HL-60 (cell line): ENCODE data around the gene GALK2.
"Not testable (repeated sequence)": the region's sequence is repeated elsewhere in the genome, so short reads cannot be mapped to it uniquely, and the experiment has no call there.

Experiments
- DNase-seq, 2 experiments: peaks; one replicate each; pipeline ENCODE4 v3.0.0-alpha.2; 2010 to 2020; ENCODE audit warnings: low read depth in 1 of 2, low spot score in 1 of 2
- H3K27ac ChIP-seq: fragments of 250-450 bp; sonication (Bioruptor Pico); replicated peaks from 2 replicates; pipeline ENCODE4 v1.5.1; 2020; ENCODE audit warnings: mild to moderate bottlenecking, moderate library complexity
- H3K27me3 ChIP-seq: fragments of 250-450 bp; sonication (Bioruptor Pico); 2 replicates; pipeline ENCODE4 v1.5.1; 2021; ENCODE audit warnings: mild to moderate bottlenecking, moderate library complexity; ENCODE audit not compliant: insufficient read depth, poor library complexity, severe bottlenecking
- H3K4me3 ChIP-seq: replicated peaks from 2 replicates; pipeline ENCODE4 v1.5.1; 2011; ENCODE audit warnings: mild to moderate bottlenecking, control low read depth, low read length; ENCODE audit not compliant: insufficient read depth
- GABPA ChIP-seq: IDR thresholded peaks from 2 replicates; pipeline ENCODE4 v1.6.1; 2012; ENCODE audit warnings: low read depth
- POLR2AphosphoS5 ChIP-seq: IDR thresholded peaks from 2 replicates; pipeline ENCODE4 v1.6.1; 2012; ENCODE audit warnings: low read depth
- SPI1 ChIP-seq: IDR thresholded peaks from 2 replicates; pipeline ENCODE4 v1.6.1; 2012; ENCODE audit warnings: low read depth, mild to moderate bottlenecking, borderline replicate concordance
- TF ChIP-seq, protein P1 (sequence below): IDR thresholded peaks from one replicate; pipeline ENCODE4 v1.5.1; 2011; ENCODE audit warnings: low read length, control low read depth, inconsistent platforms; ENCODE audit not compliant: insufficient read depth
- TF ChIP-seq, protein P2 (sequence below): IDR thresholded peaks from 2 replicates; pipeline ENCODE4 v1.6.1; 2012; ENCODE audit warnings: low read depth; ENCODE audit not compliant: insufficient replicate concordance

Gene GALK2

DNA sequence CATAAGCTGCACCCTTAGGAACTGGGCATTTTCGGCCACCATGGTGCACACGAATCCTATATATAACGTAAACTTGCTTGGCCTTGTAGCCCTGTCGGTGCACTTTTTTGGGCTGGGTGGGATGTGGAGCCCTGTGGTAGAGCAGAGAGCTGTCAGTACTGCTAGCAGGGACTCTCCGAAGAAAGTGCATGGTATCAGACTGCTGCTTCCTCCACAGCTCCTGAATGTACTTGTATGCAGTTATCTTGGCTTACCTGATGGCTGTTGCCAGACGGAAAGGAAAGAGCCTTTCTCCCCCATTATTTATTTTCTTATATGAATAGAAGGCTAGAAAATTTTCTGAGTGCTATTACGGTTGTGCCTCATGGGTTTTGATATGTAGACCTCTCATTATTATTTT, 8.4 kb downstream of the GALK2 start:
- no peak overlapping the region for H3K27ac ChIP-seq
- H3K4me3 ChIP-seq, result no peak overlapping the region
- no peak for TF ChIP-seq POLR2AphosphoS5
- TF ChIP-seq, protein P1, sequence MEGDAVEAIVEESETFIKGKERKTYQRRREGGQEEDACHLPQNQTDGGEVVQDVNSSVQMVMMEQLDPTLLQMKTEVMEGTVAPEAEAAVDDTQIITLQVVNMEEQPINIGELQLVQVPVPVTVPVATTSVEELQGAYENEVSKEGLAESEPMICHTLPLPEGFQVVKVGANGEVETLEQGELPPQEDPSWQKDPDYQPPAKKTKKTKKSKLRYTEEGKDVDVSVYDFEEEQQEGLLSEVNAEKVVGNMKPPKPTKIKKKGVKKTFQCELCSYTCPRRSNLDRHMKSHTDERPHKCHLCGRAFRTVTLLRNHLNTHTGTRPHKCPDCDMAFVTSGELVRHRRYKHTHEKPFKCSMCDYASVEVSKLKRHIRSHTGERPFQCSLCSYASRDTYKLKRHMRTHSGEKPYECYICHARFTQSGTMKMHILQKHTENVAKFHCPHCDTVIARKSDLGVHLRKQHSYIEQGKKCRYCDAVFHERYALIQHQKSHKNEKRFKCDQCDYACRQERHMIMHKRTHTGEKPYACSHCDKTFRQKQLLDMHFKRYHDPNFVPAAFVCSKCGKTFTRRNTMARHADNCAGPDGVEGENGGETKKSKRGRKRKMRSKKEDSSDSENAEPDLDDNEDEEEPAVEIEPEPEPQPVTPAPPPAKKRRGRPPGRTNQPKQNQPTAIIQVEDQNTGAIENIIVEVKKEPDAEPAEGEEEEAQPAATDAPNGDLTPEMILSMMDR, result no peak
- TF ChIP-seq, protein P2, sequence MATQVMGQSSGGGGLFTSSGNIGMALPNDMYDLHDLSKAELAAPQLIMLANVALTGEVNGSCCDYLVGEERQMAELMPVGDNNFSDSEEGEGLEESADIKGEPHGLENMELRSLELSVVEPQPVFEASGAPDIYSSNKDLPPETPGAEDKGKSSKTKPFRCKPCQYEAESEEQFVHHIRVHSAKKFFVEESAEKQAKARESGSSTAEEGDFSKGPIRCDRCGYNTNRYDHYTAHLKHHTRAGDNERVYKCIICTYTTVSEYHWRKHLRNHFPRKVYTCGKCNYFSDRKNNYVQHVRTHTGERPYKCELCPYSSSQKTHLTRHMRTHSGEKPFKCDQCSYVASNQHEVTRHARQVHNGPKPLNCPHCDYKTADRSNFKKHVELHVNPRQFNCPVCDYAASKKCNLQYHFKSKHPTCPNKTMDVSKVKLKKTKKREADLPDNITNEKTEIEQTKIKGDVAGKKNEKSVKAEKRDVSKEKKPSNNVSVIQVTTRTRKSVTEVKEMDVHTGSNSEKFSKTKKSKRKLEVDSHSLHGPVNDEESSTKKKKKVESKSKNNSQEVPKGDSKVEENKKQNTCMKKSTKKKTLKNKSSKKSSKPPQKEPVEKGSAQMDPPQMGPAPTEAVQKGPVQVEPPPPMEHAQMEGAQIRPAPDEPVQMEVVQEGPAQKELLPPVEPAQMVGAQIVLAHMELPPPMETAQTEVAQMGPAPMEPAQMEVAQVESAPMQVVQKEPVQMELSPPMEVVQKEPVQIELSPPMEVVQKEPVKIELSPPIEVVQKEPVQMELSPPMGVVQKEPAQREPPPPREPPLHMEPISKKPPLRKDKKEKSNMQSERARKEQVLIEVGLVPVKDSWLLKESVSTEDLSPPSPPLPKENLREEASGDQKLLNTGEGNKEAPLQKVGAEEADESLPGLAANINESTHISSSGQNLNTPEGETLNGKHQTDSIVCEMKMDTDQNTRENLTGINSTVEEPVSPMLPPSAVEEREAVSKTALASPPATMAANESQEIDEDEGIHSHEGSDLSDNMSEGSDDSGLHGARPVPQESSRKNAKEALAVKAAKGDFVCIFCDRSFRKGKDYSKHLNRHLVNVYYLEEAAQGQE, result no peak
- TF ChIP-seq GABPA, result no peak
- TF ChIP-seq SPI1, result no peak
- DNase-seq, result no peak
- no peaks in the 10 kb centered on the region for H3K27me3 ChIP-seq

DNA sequence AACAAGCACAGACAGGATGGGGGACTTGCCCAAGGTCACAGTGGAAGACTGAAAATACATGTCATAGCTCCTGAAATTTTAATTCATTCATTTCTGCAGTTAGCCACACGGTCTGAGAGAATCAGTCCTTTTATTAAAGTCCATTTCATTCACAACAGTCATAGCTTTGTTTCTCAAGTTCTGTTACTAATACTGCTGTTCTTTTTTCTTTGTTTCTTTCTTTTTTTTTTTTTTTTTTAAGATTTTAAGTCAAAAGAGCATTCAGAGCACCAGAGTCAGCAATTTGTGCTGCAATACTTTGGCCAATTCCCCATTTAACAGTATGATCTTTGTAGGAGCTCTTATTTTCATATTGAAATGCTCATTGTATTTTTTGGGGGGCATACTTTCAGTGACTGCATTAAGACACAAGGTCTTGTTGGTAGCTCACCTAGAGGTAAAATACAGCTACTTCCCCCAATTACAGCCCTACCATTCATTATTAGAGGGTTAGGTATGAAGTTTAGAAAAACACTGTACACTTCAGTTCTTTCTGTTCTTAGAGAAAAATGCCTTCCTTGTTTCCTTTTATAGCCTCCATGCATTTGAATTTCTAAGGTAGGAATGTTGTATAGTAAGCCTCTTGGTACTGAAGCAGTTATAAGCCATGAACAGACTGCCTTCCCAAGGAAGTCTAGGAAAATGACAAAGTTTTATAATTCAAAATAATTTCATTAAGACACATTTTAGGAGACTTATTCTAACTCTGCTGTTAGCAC, 9.6 kb downstream of the GALK2 start:
- H3K4me3 ChIP-seq, result no peak overlapping the region

GRCh38 chr15:49182128-49182527, 12.1 kb downstream of the GALK2 start:
- no peak for DNase-seq
- H3K27ac ChIP-seq, result no peak overlapping the region
- TF ChIP-seq, protein P1, result no peak
- TF ChIP-seq, protein P2, result no peak
- no peaks in the 10 kb centered on the region for H3K27me3 ChIP-seq
- no peak overlapping the region for H3K4me3 ChIP-seq

More for the DNA sequence above, 9.6 kb downstream of the GALK2 start:
- no peak overlapping the region for H3K27ac ChIP-seq
- TF ChIP-seq GABPA (no peak), POLR2AphosphoS5 (no peak), SPI1 (no peak)
- TF ChIP-seq, protein P2, result no peak
- TF ChIP-seq, protein P1, result no peak
- DNase-seq, result no peak
- no peaks in the 10 kb centered on the region for H3K27me3 ChIP-seq

GRCh38 chr15:49183741-49184140, 13.7 kb downstream of the GALK2 start:
- H3K4me3 ChIP-seq, DNase-seq, H3K27me3 ChIP-seq, H3K27ac ChIP-seq: not testable (repeated sequence)
